Heart left ventricle (tissue), 16 donors: ENCODE results near the gene CNTN5. TPM values are rescaled to one million over a fixed set of nuclear protein-coding genes. Genes with fewer than 3 reads are reported as not detected.
"Not testable (repeated sequence)": the region's sequence is repeated elsewhere in the genome, so short reads cannot be mapped to it uniquely, and the experiment has no call there.

Source experiments
- ATAC-seq, 4 donors: fragments of 200-7000 bp; cut with Tn5 transposase; one replicate each; pipeline ENCODE4 v1.9.1; 2020 to 2022; ENCODE audit warnings: moderate library complexity in 4 of 4, mild to moderate bottlenecking in 3 of 4, moderate number of reproducible peaks in 1 of 4
- DNase-seq, 5 donors: peaks; one replicate each; pipeline ENCODE4 v3.0.0-alpha.2; 2020
- H3K27ac ChIP-seq, 12 donors: fragments of 200-600 bp; sonication (generic) in 4 of 12; one replicate each; pipeline versions ENCODE4 v1.5.0 to v1.8.0; 2016 to 2022; ENCODE audit warnings: mild to moderate bottlenecking in 2 of 12
- H3K27me3 ChIP-seq, 9 donors: fragments of 200-600 bp; sonication (generic) in 2 of 9; one replicate each; pipeline versions ENCODE4 v1.5.1 to v1.8.0; 2016 to 2022; ENCODE audit warnings: mild to moderate bottlenecking in 3 of 9
- H3K36me3 ChIP-seq, 9 donors: fragments of 200-600 bp; sonication (generic) in 2 of 9; one replicate each; pipeline versions ENCODE4 v1.5.0 to v1.8.0; 2018 to 2022; ENCODE audit warnings: mild to moderate bottlenecking in 2 of 9
- H3K4me1 ChIP-seq, 12 donors: fragments of 200-600 bp; sonication (generic) in 4 of 12; one replicate each; pipeline versions ENCODE4 v1.5.0 to v1.8.0; 2016 to 2022; ENCODE audit warnings: mild to moderate bottlenecking in 3 of 12
- H3K4me3 ChIP-seq, 12 donors: fragments of 200-600 bp; sonication (generic) in 4 of 12; one replicate each; pipeline versions ENCODE4 v1.5.0 to v1.8.0; 2017 to 2022; ENCODE audit warnings: mild to moderate bottlenecking in 9 of 12, moderate library complexity in 4 of 12
- H3K9me3 ChIP-seq, 12 donors: fragments of 200-600 bp; sonication (generic) in 4 of 12; one replicate each; pipeline versions ENCODE4 v1.5.0 to v1.8.0; 2016 to 2022; ENCODE audit warnings: mild to moderate bottlenecking in 1 of 12
- POLR2A ChIP-seq, 2 donors: fragments of 450-650 bp; IDR thresholded peaks; one replicate each; pipeline ENCODE4 v1.6.1; 2017; ENCODE audit warnings: antibody characterized with exemption in 2 of 2, mild to moderate bottlenecking in 2 of 2, moderate library complexity in 2 of 2
- WGBS, 4 donors: extraction: QIAGEN DNeasy Blood & Tissue Kit in 2 of 4; methylation state at CpG; one replicate each; pipeline versions ENCODE4 v1.1.5 to v1.1.7; 2013 to 2018; 5-methylcytosine and 5-hydroxymethylcytosine counted together
- intact Hi-C, 10 donors: fragments of 100-400 bp; cut with DNase I; formaldehyde crosslinking; loops; one replicate each; pipeline versions ENCODE4 v1.11.1 to v1.14.2; 2022
- polyA plus RNA-seq, 2 donors: library from polyadenylated mRNA; stranded (reverse); fragments of 200-250 nt; gene quantifications; one replicate each; pipeline ENCODE4 v1.2.3, GENCODE V29; 2013
- total RNA-seq, 9 donors: library from RNA; depleted of rRNA in 2 of 9; stranded (reverse); fragments of >200 nt in 2 of 9; fragmentation: NEBNext Ultra II Directional in 3 of 9; extraction: Animal tissue kit (Norgen Biotek cat#: 25700) in 3 of 9; gene quantifications; one replicate each; pipeline versions ENCODE4 v1.1.0 to v1.2.4, GENCODE V29; 2016 to 2023
- TF ChIP-seq, protein P1 (sequence below), 12 donors: fragments of 200-600 bp; sonication (generic) in 4 of 12; IDR thresholded peaks; one replicate each; pipeline versions ENCODE4 v1.5.0 to v1.8.0; 2018 to 2022; ENCODE audit warnings: antibody characterized with exemption in 12 of 12, mild to moderate bottlenecking in 5 of 12
- donor health status: ischemic (EF 13 %, LVEDD 7.1; RV severe dilation, severe dysfunction).
- donor health status: healthy with polysubstance abuse.
- donor health status: DM: no; HTN: yes; CAD: no.
- donor health status: DM: no; HTN: no; CAD: no.
- donor health status: ischemic (EF 25% LVEDD 6.9; RV normal size, moderate dysfunction).
- donor health status: ischemic (EF 25% LVEDD 5.7; RV mildly dilated, moderate dysfunction).
- donor health status: healthy.
- donor health status: DM: yes; HTN: yes; CAD: no.
- donor health status: ischemic (EF 35%, LVEDD 5.7; RV mildly dilated, moderate dysfunction).
- donor health status: nonischemic (EF 11% LVEDD 7.7; RV severe dilation, severe dysfunction).
- donor health status: DM: yes; HTN: yes; CAD: no.
- donor health status: PGD.
- donor health status: ischemic (EF 29% LVEDD 5.4; RV normal size, mild dysfunction).
- donor health status: nonischemic (EF 23%, LVEDD 6.1; RV moderate dilation, normal function).

CNTN5 gene
- total and polyA plus RNA-seq, 11 donors, result 0.11 to 0.16 TPM; not detected in 9

DNA sequence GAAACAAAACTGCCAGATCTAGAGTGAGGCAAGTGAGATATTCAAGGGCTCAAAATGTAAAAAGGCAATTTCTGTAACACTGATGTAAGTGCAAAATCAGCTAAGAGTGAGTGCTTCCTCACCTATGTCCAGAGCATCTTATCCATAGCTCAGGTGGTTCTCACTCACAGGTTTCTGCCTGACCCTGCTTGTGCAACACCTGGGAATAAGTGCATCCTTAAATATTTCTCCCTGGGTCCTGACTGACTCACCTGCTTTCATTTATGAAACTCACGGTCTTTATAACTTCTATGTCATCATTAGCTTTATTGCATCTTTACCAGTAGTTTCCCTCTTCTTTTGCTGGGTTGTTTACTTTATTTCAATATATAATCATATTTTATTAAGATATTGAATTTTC lies 260.6 kb downstream of the CNTN5 start:
- Histone ChIP-seq H3K4me3 (no peak overlapping the region), H3K27me3 (no peaks in the 10 kb centered on the region), H3K27ac (no peak overlapping the region), H3K9me3 (no peaks in the 10 kb centered on the region), H3K36me3 (no peaks in the 10 kb centered on the region), H3K4me1 (no peaks in the 10 kb centered on the region)
- ATAC-seq, result no peak
- DNase-seq, result no peak
- TF ChIP-seq, protein P1, sequence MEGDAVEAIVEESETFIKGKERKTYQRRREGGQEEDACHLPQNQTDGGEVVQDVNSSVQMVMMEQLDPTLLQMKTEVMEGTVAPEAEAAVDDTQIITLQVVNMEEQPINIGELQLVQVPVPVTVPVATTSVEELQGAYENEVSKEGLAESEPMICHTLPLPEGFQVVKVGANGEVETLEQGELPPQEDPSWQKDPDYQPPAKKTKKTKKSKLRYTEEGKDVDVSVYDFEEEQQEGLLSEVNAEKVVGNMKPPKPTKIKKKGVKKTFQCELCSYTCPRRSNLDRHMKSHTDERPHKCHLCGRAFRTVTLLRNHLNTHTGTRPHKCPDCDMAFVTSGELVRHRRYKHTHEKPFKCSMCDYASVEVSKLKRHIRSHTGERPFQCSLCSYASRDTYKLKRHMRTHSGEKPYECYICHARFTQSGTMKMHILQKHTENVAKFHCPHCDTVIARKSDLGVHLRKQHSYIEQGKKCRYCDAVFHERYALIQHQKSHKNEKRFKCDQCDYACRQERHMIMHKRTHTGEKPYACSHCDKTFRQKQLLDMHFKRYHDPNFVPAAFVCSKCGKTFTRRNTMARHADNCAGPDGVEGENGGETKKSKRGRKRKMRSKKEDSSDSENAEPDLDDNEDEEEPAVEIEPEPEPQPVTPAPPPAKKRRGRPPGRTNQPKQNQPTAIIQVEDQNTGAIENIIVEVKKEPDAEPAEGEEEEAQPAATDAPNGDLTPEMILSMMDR (IDR thresholded peaks at IDR 0.05), result no peak
- no peak for TF ChIP-seq POLR2A (IDR thresholded peaks at IDR 0.05)
- intact Hi-C loops, result no loop called here
- WGBS, 4 donors, result 83 to 91% (median 88%) methylated on average over 1 of the region's 1 CpG

DNA sequence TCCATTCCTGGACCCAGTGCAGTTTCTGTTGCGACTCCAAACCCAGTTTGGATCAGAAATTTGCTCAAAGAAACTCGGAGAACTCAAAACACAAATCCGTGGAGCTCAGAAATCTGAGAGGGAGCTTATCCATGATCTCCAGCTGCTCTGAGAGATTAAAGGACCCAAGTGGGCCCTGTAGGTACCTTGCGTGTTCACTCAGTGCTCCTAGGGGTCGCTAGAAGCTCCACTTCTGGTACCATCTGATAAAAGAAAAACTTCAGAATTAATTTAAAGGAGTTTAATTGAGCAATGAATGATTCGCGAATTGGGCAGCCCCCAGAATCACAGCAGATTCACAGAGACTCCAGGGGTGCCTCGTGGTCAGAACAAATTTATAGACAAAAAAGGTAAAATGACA lies 277.2 kb downstream of the CNTN5 start:
- intact Hi-C loops, H3K27me3 ChIP-seq, H3K4me1 ChIP-seq, DNase-seq, H3K4me3 ChIP-seq, H3K36me3 ChIP-seq, H3K27ac ChIP-seq, ATAC-seq: not testable (repeated sequence)
- WGBS, 4 donors, result 63 to 71% (median 68%) methylated on average over 8 of the region's 8 CpGs
- peaks cover 0 to 29% (median 3%) of the 10 kb centered on the region in 12 donors for H3K9me3 ChIP-seq

DNA sequence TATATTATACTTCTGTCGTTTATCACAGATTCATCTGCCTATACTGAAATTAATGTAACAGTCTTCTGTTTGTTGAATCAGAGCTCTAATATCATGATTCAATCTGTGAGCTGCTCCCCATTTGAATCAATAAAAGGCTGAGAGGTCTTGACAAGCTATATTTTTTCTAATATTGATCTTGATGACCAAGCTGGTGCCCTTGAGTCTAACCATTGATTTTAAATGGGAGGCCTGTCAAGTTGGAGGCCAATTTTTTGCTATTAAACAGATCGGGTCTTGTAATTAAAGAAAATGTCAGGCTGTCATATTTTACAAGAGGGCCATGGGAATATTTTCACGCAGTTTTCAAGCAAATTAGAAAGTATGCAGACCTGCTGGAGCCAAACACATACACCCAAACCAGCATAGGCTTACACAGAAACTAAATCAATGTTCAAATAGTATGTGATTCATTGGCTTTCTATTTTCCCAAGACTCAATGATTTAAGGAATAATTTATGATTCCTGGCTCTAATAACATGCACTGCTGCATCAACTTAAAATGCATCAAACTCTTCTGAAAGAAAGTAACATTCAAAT lies 286.9 kb downstream of the CNTN5 start:
- WGBS, 4 donors, result 76 to 84% (median 76%) methylated on average over 3 of the region's 3 CpGs
- Histone ChIP-seq H3K4me3 (no peak overlapping the region), H3K27me3 (no peaks in the 10 kb centered on the region), H3K27ac (no peak overlapping the region), H3K9me3 (no peaks in the 10 kb centered on the region), H3K36me3 (no peaks in the 10 kb centered on the region), H3K4me1 (no peaks in the 10 kb centered on the region)
- intact Hi-C loops, result no loop called here
- no peak for DNase-seq
- no peak for ATAC-seq
- TF ChIP-seq, protein P1 (IDR thresholded peaks at IDR 0.05), result no peak
- TF ChIP-seq POLR2A (IDR thresholded peaks at IDR 0.05), result no peak

DNA sequence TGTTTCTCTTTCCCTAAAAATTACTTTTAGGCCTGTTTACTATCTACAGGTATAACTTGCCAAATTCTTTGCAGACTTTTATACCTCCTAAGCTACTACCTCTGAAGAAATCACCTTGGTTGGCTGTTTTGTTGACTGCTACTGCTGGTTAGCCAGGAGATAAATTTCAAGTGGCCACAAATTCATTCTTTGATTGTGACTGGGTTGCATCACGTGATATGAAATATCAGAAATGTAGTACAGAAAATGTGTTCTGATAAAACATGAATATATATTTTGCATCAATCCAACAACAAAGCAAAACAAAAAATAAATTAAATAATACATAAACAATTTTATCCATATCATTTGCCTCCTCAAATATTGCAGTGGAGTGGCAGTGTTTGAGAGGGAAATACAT lies 291.1 kb downstream of the CNTN5 start:
- no peak for TF ChIP-seq POLR2A (IDR thresholded peaks at IDR 0.05)
- TF ChIP-seq, protein P1 (IDR thresholded peaks at IDR 0.05), result no peak
- intact Hi-C loops, result no loop called here
- DNase-seq (no peak), ATAC-seq (no peak)
- no peaks in the 10 kb centered on the region for H3K36me3 ChIP-seq
- H3K9me3 ChIP-seq, result no peaks in the 10 kb centered on the region
- no peak overlapping the region for H3K27ac ChIP-seq
- H3K4me1 ChIP-seq, result peaks cover 0 to 4% (median 0%) of the 10 kb centered on the region in 12 donors
- H3K27me3 ChIP-seq, result no peaks in the 10 kb centered on the region
- 51 to 54% (median 52%) methylated on average over 1 of the region's 1 CpG for WGBS, 4 donors
- no peak overlapping the region for H3K4me3 ChIP-seq
